Erythroblast (primary cell): Measurements from ENCODE around the gene ABHD12.

Experiments used
- GATA1 ChIP-seq: IDR thresholded peaks from 2 replicates; pipeline ENCODE4 v1.6.1; 2011; ENCODE audit warnings: low read depth, mild to moderate bottlenecking, control low read depth, low read length, moderate library complexity
- POLR2A ChIP-seq: IDR thresholded peaks from 2 replicates; pipeline ENCODE4 v1.6.1; 2011; ENCODE audit warnings: mild to moderate bottlenecking, low read length

DNA sequence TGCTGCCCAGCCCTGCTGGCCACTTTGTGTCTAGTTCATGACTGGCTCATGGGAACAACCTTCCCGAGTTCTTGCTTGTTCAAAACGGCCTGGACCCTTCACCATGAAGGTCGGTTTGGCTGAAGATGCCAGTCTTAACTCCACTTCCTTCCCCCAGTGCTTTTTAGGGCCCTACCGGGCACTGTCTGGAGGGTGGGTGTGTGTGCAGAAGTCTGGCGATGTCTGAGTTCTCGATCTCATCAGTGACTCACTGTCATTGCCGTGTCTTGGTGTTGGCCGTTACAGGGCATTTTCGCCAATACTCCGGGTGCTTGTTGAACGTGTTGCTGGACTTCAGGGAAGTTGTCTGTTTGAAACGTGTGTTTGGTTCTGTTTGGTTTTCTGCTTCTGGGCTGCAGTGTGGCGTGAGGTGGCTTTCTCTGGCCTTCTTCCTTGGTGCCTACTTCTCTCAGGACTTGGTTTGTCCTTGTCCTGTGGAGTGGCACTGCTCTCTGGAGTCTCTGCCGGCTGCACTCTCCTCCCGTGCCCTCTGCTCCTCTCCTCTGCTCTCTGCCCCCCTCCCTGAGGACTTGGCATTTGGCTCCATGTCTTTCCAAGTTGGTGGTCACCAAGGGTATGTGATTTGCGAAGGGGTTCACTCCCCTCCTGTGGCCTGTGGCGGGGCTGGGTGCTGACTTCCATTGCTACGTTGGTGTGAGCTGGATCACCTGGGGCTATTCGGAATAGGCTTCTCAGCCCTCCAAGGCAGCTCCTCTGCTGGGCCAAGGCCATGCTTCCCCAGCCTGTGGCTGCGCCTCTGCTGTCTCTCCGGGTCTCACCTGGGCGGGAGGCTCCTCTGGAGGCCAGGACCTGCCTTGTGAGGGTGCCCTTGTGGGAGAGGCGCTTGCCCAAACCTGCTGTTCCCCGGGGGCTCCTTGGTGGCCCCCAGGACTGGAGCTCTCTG, 104.5 kb downstream of the ABHD12 start:
- TF ChIP-seq POLR2A = no peak
- no peak for TF ChIP-seq GATA1
